Stimulated activated naive CD8-positive, alpha-beta T cell treated with anti-CD3 and anti-CD28 coated beads, Interleukin-15, Interleukin-2, amounts not matched to agents 100 ng/mL and 50 ng/mL, for 24 hours (primary cell): ENCODE results near the gene ALAS1.

Source experiments
- H3K27ac Mint-ChIP-seq: one replicate; pipeline ENCODE4 v1.8.0; 2021; ENCODE audit warnings: mild to moderate bottlenecking, mixed read lengths
- H3K27me3 Mint-ChIP-seq: one replicate; pipeline ENCODE4 v1.8.0; 2021; ENCODE audit warnings: mixed read lengths
- H3K36me3 Mint-ChIP-seq: one replicate; pipeline ENCODE4 v1.8.0; 2021; ENCODE audit warnings: low read depth, mixed read lengths
- H3K4me1 Mint-ChIP-seq: one replicate; pipeline ENCODE4 v1.8.0; 2021; ENCODE audit warnings: low read depth, mixed read lengths
- H3K4me3 Mint-ChIP-seq: one replicate; pipeline ENCODE4 v1.8.0; 2021; ENCODE audit warnings: mild to moderate bottlenecking, mixed read lengths
- H3K9me3 Mint-ChIP-seq: one replicate; pipeline ENCODE4 v1.8.0; 2021; ENCODE audit warnings: mixed read lengths

ALAS1 gene

DNA sequence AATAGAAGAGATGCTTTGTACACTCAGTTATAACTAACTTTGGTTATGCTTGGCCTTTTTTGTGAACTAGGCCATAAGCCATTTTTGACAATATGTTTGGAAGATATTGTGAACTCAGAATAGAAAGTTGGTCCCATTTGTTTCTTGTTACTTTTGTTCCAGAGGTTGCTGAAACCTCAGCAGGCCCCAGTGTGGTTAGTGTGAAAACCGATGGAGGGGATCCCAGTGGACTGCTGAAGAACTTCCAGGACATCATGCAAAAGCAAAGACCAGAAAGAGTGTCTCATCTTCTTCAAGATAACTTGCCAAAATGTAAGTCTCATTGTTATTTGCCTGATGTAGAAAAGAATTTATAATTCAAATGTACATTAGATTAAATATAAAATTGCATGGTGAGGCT is 5.7 kb downstream of the ALAS1 start:
- Mint-ChIP-seq H3K27me3 (no peaks in the 10 kb centered on the region), H3K4me1 (peaks cover 46% of the 10 kb centered on the region), H3K36me3 (peaks cover 80% of the 10 kb centered on the region), H3K27ac (no peak overlapping the region), H3K9me3 (no peaks in the 10 kb centered on the region), H3K4me3 (no peak overlapping the region)

DNA sequence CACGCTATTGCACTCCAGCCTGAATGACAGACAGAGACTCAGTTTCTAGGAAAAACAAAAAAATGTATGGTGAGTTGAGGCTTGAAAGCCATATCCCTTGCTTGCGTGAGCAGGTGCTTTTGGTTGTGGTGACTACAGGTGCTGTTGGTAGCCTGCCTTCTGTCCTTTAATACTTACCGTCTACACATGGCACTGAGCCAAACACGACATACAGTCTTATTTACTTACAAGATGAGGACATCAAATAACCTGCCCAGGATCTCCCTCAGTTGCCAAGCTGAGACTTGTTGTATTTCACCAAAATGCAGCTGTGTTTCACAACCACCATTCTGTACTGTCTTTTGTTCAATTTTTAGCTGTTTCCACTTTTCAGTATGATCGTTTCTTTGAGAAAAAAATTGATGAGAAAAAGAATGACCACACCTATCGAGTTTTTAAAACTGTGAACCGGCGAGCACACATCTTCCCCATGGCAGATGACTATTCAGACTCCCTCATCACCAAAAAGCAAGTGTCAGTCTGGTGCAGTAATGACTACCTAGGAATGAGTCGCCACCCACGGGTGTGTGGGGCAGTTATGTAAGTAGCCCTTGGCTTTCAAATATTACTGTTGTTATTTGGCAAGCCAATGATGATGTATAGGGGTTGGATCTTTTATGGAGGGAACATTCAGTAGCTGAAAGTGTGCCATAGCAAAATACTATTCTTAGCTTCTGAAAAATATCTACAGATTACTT is 6.5 kb downstream of the ALAS1 start:
- H3K27ac Mint-ChIP-seq: no peak overlapping the region
- H3K36me3 Mint-ChIP-seq: peaks cover 79% of the 10 kb centered on the region
- no peak overlapping the region for H3K4me3 Mint-ChIP-seq
- no peaks in the 10 kb centered on the region for H3K9me3 Mint-ChIP-seq
- H3K4me1 Mint-ChIP-seq: peaks cover 38% of the 10 kb centered on the region
- H3K27me3 Mint-ChIP-seq: no peaks in the 10 kb centered on the region

DNA sequence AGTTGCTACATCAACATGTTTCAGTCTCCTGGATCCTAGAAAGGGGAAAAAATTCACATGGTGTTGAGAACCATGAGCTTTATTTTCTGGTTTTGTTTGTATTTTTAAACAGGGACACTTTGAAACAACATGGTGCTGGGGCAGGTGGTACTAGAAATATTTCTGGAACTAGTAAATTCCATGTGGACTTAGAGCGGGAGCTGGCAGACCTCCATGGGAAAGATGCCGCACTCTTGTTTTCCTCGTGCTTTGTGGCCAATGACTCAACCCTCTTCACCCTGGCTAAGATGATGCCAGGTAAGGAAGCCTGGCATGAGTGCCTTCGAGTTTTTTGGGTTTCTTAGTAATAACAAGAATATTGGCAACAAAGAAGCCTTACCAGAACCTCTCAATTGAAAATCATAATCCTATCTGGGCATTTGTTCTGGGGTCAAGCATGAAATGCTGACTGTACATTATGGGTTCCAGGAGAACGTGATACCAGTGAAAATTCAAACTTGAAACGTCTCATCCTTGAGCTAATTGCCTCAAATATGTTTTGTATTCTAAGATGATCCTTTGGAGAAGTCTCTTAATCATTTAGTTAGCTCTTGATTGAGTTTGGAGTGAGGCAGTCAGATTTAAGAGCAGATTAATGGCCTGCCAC is 7.9 kb downstream of the ALAS1 start:
- Mint-ChIP-seq H3K4me1 (peaks cover 30% of the 10 kb centered on the region), H3K27me3 (no peaks in the 10 kb centered on the region), H3K27ac (peak overlapping the region; percentile 24), H3K4me3 (no peak overlapping the region), H3K36me3 (peaks cover 81% of the 10 kb centered on the region), H3K9me3 (no peaks in the 10 kb centered on the region)

GRCh38 chr3:52208556-52208955 is 10.6 kb downstream of the ALAS1 start:
- H3K27me3 Mint-ChIP-seq: no peaks in the 10 kb centered on the region

GRCh38 chr3:52210037-52210436 is 12.1 kb downstream of the ALAS1 start:
- Mint-ChIP-seq H3K4me3 (no peak overlapping the region), H3K4me1 (peaks cover 2% of the 10 kb centered on the region), H3K27ac (no peak overlapping the region), H3K27me3 (no peaks in the 10 kb centered on the region), H3K9me3 (no peaks in the 10 kb centered on the region), H3K36me3 (peaks cover 85% of the 10 kb centered on the region)

More at GRCh38 chr3:52208556-52208955, 10.6 kb downstream of the ALAS1 start:
- H3K27ac Mint-ChIP-seq: no peak overlapping the region
- peaks cover 10% of the 10 kb centered on the region for H3K4me1 Mint-ChIP-seq
- no peak overlapping the region for H3K4me3 Mint-ChIP-seq
- peaks cover 87% of the 10 kb centered on the region for H3K36me3 Mint-ChIP-seq
- no peaks in the 10 kb centered on the region for H3K9me3 Mint-ChIP-seq

DNA sequence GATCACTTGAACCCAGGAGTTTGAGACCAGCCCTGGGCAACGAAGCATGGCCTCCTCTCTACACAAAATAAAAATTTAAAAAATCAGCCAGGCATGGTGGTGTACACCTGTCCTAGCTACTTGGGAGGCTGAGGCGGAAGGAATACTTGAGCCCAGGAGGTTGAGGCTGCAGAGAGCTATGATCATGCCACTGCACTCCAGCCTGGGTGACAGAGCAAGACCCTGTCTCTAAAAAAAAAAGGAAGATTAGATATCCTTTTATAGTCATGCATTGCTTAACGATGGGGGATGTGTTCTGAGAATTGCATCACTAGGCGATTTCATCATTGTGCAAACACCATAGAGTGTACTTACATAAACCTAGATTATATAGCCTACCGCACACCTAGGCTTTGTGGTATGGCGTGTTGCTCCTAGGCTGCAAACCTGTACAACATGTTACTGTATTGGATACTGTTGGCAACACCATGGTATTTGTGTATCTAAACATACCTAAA is 12.6 kb downstream of the ALAS1 start:
- Mint-ChIP-seq H3K27ac (no peak overlapping the region), H3K36me3 (peaks cover 85% of the 10 kb centered on the region), H3K4me3 (no peak overlapping the region)

GRCh38 chr3:52211268-52211891 is 13.4 kb downstream of the ALAS1 start:
- H3K9me3 Mint-ChIP-seq: no peaks in the 10 kb centered on the region
- no peak overlapping the region for H3K4me3 Mint-ChIP-seq
- H3K4me1 Mint-ChIP-seq: peaks cover under 1% of the 10 kb centered on the region
- no peaks in the 10 kb centered on the region for H3K27me3 Mint-ChIP-seq
- peaks cover 81% of the 10 kb centered on the region for H3K36me3 Mint-ChIP-seq
- H3K27ac Mint-ChIP-seq: no peak overlapping the region

More for the DNA sequence above, 12.6 kb downstream of the ALAS1 start:
- no peaks in the 10 kb centered on the region for H3K4me1 Mint-ChIP-seq
- H3K27me3 Mint-ChIP-seq: no peaks in the 10 kb centered on the region
- H3K9me3 Mint-ChIP-seq: no peaks in the 10 kb centered on the region

DNA sequence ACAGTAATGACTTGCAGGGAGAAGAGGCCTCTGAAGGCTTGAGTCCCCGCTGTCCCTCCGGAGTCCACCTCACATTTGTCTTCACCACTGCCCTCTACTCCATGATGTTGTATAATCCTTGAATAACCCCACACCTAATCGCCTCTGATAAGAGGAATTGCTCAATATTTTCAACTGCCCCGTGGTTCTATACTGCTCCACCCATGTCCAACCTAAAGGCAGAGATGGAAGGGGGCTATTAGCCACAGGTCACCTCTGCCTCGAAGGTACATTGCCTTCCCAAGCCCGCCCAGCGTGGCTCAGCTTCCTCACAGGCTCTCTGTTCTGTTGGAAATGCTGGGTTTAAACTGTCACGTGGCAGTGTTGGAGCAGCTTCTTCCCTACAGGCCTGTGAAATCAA is 15.0 kb downstream of the ALAS1 start:
- Mint-ChIP-seq H3K4me1 (peaks cover 17% of the 10 kb centered on the region), H3K36me3 (peaks cover 71% of the 10 kb centered on the region), H3K4me3 (no peak overlapping the region), H3K27me3 (no peaks in the 10 kb centered on the region), H3K27ac (no peak overlapping the region), H3K9me3 (no peaks in the 10 kb centered on the region)

DNA sequence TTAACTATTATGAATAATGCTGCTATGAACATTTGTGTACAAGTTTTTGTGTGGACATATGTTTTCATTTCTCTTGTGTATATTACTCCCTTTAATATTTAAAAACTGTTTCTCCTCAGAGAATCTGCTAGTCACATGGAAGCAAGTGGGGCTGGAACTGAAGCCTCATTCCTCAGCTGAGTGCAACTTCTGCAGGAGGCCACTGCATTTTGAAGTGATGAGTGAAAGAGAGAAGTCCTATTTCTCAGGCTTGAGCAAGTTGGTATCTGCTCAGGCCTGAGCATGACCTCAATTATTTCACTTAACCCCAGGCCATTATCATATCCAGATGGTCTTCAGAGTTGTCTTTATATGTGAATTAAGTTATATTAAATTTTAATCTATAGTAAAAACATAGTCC is 15.9 kb downstream of the ALAS1 start:
- H3K4me1 Mint-ChIP-seq: peaks cover 26% of the 10 kb centered on the region
- H3K36me3 Mint-ChIP-seq: peaks cover 65% of the 10 kb centered on the region
- H3K9me3 Mint-ChIP-seq: no peaks in the 10 kb centered on the region
- H3K4me3 Mint-ChIP-seq: no peak overlapping the region
- H3K27me3 Mint-ChIP-seq: no peaks in the 10 kb centered on the region
- no peak overlapping the region for H3K27ac Mint-ChIP-seq

DNA sequence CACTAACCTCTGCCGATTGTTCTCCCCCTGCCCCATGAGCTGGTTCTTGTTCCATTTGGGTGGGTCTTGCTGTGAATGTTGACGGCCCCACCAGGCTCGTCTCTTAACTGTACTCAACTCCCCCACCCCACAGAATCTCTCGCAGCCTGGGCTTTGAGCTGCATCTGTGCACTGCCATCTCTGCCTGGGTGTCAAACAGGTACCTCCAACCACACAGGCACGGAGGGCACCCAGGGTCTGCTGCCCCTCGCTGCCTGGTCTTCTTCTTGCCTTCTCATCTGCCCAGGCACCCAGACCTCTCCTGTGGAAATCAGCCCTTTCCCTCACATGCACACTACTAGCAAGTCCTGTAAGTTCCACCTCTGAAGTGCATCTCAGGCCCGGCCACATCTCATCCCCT is 17.4 kb downstream of the ALAS1 start:
- H3K9me3 Mint-ChIP-seq: no peaks in the 10 kb centered on the region
- H3K27ac Mint-ChIP-seq: no peak overlapping the region
- no peaks in the 10 kb centered on the region for H3K27me3 Mint-ChIP-seq
- no peak overlapping the region for H3K4me3 Mint-ChIP-seq
- peaks cover 32% of the 10 kb centered on the region for H3K4me1 Mint-ChIP-seq
- peaks cover 53% of the 10 kb centered on the region for H3K36me3 Mint-ChIP-seq

- Mint-ChIP-seq H3K4me1 (peaks cover 41% of the 10 kb centered on the region), H3K27me3 (no peaks in the 10 kb centered on the region), H3K36me3 (peaks cover 43% of the 10 kb centered on the region), H3K4me3 (peak overlapping the region; percentile 33), H3K9me3 (no peaks in the 10 kb centered on the region), H3K27ac (peak overlapping the region; percentile 53)
Observed at GRCh38 chr3:52216585-52217408, 18.8 kb downstream of the ALAS1 start.

GRCh38 chr3:52217409-52217805 is 19.4 kb downstream of the ALAS1 start:
- H3K9me3 Mint-ChIP-seq: no peaks in the 10 kb centered on the region
- H3K27ac Mint-ChIP-seq: peak overlapping the region; percentile 53
- H3K4me1 Mint-ChIP-seq: peaks cover 47% of the 10 kb centered on the region
- peaks cover 37% of the 10 kb centered on the region for H3K36me3 Mint-ChIP-seq
- H3K4me3 Mint-ChIP-seq: peak overlapping the region; percentile 33
- no peaks in the 10 kb centered on the region for H3K27me3 Mint-ChIP-seq

- H3K9me3 Mint-ChIP-seq: no peaks in the 10 kb centered on the region
- peaks cover 31% of the 10 kb centered on the region for H3K36me3 Mint-ChIP-seq
- H3K4me1 Mint-ChIP-seq: peaks cover 53% of the 10 kb centered on the region
- no peak overlapping the region for H3K27ac Mint-ChIP-seq
- H3K4me3 Mint-ChIP-seq: peak overlapping the region; percentile 47
- no peaks in the 10 kb centered on the region for H3K27me3 Mint-ChIP-seq
Observed at GRCh38 chr3:52218026-52218425, 20.1 kb downstream of the ALAS1 start.

GRCh38 chr3:52218454-52218853 is 20.5 kb downstream of the ALAS1 start:
- no peaks in the 10 kb centered on the region for H3K9me3 Mint-ChIP-seq
- H3K4me1 Mint-ChIP-seq: peaks cover 58% of the 10 kb centered on the region
- peak overlapping the region; percentile 47 for H3K4me3 Mint-ChIP-seq
- H3K27me3 Mint-ChIP-seq: no peaks in the 10 kb centered on the region
- peaks cover 31% of the 10 kb centered on the region for H3K36me3 Mint-ChIP-seq
- H3K27ac Mint-ChIP-seq: peak overlapping the region; percentile 49
